K562 (cell line): Measurements from ENCODE around the gene LGI4. TPM values are rescaled to one million over a fixed set of nuclear protein-coding genes. Genes with fewer than 3 reads are reported as not detected.
A peak's percentile ranks its signal among the peaks of the same experiment; 100 is the strongest.

Experiments
- CREM ChIP-seq: IDR thresholded peaks from 2 replicates; pipeline ENCODE4 v1.6.1; 2014; ENCODE audit warnings: antibody characterized with exemption, low read depth
- EGR1 ChIP-seq: fragments of 450-650 bp; conservative IDR thresholded peaks from 2 replicates; pipeline ENCODE4 v1.6.1; 2017; ENCODE audit warnings: mild to moderate bottlenecking
- GABPA ChIP-seq: fragments of 200-800 bp; sonication (Bioruptor generic); conservative IDR thresholded peaks from 2 replicates; pipeline ENCODE4 v1.6.1; 2016; ENCODE audit warnings: low read depth, missing genetic modification characterization, missing compliant biosample characterization
- MAZ ChIP-seq, 2 experiments: fragments of 450-650 bp in 1 of 2; sonication (generic) in 1 of 2; formaldehyde crosslinking; IDR thresholded peaks in 1 of 2; conservative IDR thresholded peaks in 1 of 2; 2 replicates each; pipeline versions ENCODE4 v1.4.0 to v1.5.0; 2020; ENCODE audit warnings: mild to moderate bottlenecking in 1 of 2, missing genetic modification reagents in 1 of 2
- PHF8 ChIP-seq: fragments of 200-600 bp; sonication (generic); IDR thresholded peaks from 2 replicates; pipeline ENCODE4 v1.6.1; 2012; ENCODE audit warnings: mixed run types, mild to moderate bottlenecking, inconsistent platforms, low read length, moderate library complexity, borderline replicate concordance
- POLR2G ChIP-seq: fragments of 200-400 bp; formaldehyde crosslinking; IDR thresholded peaks from 2 replicates; pipeline ENCODE4 v1.6.1; 2017; ENCODE audit warnings: low read depth, mild to moderate bottlenecking, antibody characterized with exemption, low read length, moderate library complexity
- RBBP5 ChIP-seq: fragments of 200-600 bp; sonication (generic); IDR thresholded peaks from 2 replicates; pipeline ENCODE4 v1.6.1; 2012; ENCODE audit warnings: borderline replicate concordance, mild to moderate bottlenecking, low read length, control low read depth, inconsistent platforms; ENCODE audit not compliant: insufficient read depth, poor library complexity, severe bottlenecking
- RBFOX2 ChIP-seq: fragments of 200-400 bp; formaldehyde crosslinking; IDR thresholded peaks from 2 replicates; pipeline ENCODE4 v1.6.1; 2017; ENCODE audit warnings: low read depth, mild to moderate bottlenecking, low read length, moderate library complexity
- SIN3A ChIP-seq, 2 experiments: fragments of 150-350 bp in 1 of 2; IDR thresholded peaks; 2 replicates each; pipeline ENCODE4 v1.6.1; 2011 to 2016; ENCODE audit warnings: borderline replicate concordance in 2 of 2, low read depth in 2 of 2, low read length in 2 of 2, mild to moderate bottlenecking in 2 of 2, moderate library complexity in 2 of 2; ENCODE audit not compliant: control insufficient read depth in 1 of 2
- SP1 ChIP-seq: sonication (generic); formaldehyde crosslinking; IDR thresholded peaks from 2 replicates; pipeline ENCODE4 v1.8.1; 2022; ENCODE audit warnings: mild to moderate bottlenecking, missing genetic modification reagents
- ZNF23 ChIP-seq: fragments of 250-450 bp; sonication (Bioruptor Pico); IDR thresholded peaks from 2 replicates; pipeline ENCODE4 v1.4.0; 2020; ENCODE audit warnings: mild to moderate bottlenecking
- ZNF583 ChIP-seq: fragments of 250-450 bp; sonication (Bioruptor Pico); IDR thresholded peaks from 2 replicates; pipeline ENCODE4 v1.4.0; 2020
- ZNF707 ChIP-seq: fragments of 250-450 bp; sonication (Bioruptor Pico); conservative IDR thresholded peaks from 2 replicates; pipeline ENCODE4 v1.8.0; 2022; ENCODE audit warnings: inconsistent platforms, mild to moderate bottlenecking, moderate library complexity
- polyA plus RNA-seq, 8 experiments: library from polyadenylated mRNA; depleted of rRNA in 4 of 8; stranded (reverse) in 5 of 8; unstranded in 3 of 8; fragments of >200 nt; fragmentation: Nextera tagmentation in 2 of 8; fragmentation: Illumina TruSeq in 1 of 8; extraction: Ambion mirVana in 2 of 8; extraction: Trizol in 1 of 8; gene quantifications; 2 replicates each; pipeline versions ENCODE4 v1.2.1 to v1.2.3, GENCODE V29; 2011 to 2014; ENCODE audit warnings: inconsistent platforms in 1 of 8, missing spikeins in 1 of 8
- total RNA-seq, 7 experiments: library from RNA; depleted of rRNA in 6 of 7; stranded (reverse); fragments of >200 nt in 6 of 7; fragmentation: Illumina TruSeq in 2 of 7; extraction: Trizol in 2 of 7; gene quantifications; 2 replicates each; pipeline versions ENCODE4 v1.2.1 to v1.2.3, GENCODE V29; 2011 to 2021; ENCODE audit warnings: low replicate concordance in 1 of 7
- TF ChIP-seq, protein P1 (sequence below), 3 experiments: IDR thresholded peaks in 2 of 3; conservative IDR thresholded peaks in 1 of 3; 2 replicates each; pipeline ENCODE4 v1.5.1; 2011 to 2012; ENCODE audit warnings: low read length in 3 of 3, mild to moderate bottlenecking in 3 of 3, control low read depth in 2 of 3, improper control_type of control experiment in 1 of 3, inconsistent platforms in 1 of 3, low read depth in 1 of 3, mixed read lengths in 1 of 3, moderate library complexity in 1 of 3; ENCODE audit not compliant: insufficient read depth in 2 of 3
- TF ChIP-seq, protein P2 (sequence below): fragments of 450-650 bp; IDR thresholded peaks from 2 replicates; pipeline ENCODE4 v1.6.1; 2018; ENCODE audit not compliant: partially characterized antibody
- TF ChIP-seq, protein P3 (sequence below): sonication (generic); formaldehyde crosslinking; IDR thresholded peaks from 2 replicates; pipeline ENCODE4 v1.8.0; 2022; ENCODE audit warnings: mild to moderate bottlenecking, missing genetic modification reagents

The LGI4 gene
- total and polyA plus RNA-seq, 9 of the 15 experiments (the other 6 are each of a cell fraction or from before 2014, with no cell fraction given), result 0.14 to 0.30 (median 0.24) TPM; not detected in 4

DNA sequence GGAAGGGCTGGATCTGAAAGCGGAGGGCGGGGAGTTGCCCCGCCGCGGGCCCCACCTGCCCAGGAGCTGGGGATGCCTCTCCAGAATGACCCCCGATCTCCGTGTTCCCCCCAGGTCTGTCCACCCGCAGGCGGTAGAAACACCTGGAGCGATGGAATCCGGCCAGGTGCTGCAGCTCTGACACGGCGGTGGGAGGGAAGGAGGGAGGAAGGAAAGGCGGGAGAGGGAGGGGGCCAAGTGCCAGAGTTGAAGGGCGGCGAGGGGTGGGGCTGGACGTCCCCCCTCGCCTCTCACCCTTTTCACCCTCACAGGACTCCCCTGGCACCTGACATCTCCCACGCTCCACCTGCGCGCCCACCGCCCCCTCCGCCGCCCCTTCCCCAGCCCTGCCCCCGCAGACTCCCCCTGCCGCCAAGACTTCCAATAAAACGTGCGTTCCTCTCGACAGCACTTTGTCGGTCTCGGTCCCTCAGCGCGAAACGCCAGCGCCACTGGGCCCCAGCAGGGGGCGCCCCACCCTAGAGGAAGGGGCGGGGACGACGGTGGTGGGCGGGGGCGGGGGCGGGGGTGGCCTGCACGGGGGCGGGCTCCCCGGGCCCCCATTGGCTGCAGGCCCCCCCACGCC, 7.9 kb upstream of the LGI4 start (continued):
- TF ChIP-seq, protein P1, sequence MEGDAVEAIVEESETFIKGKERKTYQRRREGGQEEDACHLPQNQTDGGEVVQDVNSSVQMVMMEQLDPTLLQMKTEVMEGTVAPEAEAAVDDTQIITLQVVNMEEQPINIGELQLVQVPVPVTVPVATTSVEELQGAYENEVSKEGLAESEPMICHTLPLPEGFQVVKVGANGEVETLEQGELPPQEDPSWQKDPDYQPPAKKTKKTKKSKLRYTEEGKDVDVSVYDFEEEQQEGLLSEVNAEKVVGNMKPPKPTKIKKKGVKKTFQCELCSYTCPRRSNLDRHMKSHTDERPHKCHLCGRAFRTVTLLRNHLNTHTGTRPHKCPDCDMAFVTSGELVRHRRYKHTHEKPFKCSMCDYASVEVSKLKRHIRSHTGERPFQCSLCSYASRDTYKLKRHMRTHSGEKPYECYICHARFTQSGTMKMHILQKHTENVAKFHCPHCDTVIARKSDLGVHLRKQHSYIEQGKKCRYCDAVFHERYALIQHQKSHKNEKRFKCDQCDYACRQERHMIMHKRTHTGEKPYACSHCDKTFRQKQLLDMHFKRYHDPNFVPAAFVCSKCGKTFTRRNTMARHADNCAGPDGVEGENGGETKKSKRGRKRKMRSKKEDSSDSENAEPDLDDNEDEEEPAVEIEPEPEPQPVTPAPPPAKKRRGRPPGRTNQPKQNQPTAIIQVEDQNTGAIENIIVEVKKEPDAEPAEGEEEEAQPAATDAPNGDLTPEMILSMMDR (IDR thresholded peaks at IDR 0.05 in 2 of 3, conservative IDR thresholded peaks at IDR 0.05 in 1 of 3; ENCODE audit: insufficient read depth in 2 of 3, low read depth in 1 of 3, low read length in 3 of 3), result peak in 2 of 3 experiments; percentile 58 to 78; a peak in 4 of 6 replicates
- TF ChIP-seq ZNF583 (CRISPR knock-in tag) (no peak), GABPA (tag) (0 out of 2 replicates have a peak, but pooled peaks have one; percentile 10), RBBP5 (peak; percentile 39), CREM (0 out of 2 replicates have a peak, but pooled peaks have one; percentile 23), ZNF23 (CRISPR knock-in tag) (no peak), MAZ (CRISPR knock-in tag; conservative IDR thresholded peaks at IDR 0.05 in 1 of 2, IDR thresholded peaks at IDR 0.05 in 1 of 2) (peak in 1 of 2 experiments; percentile 65; a peak in 1 of 4 replicates), SIN3A (IDR thresholded peaks at IDR 0.05; ENCODE audit: borderline replicate concordance in 2 of 2, control insufficient read depth in 1 of 2, low read depth in 2 of 2, low read length in 2 of 2) (peak in 1 of 2 experiments; percentile 54; a peak in 1 of 4 replicates), RBFOX2 (0 out of 2 replicates have a peak, but pooled peaks have one; percentile 3), SP1 (CRISPR knock-in tag) (peak; percentile 58; the same call in 1 of the 2 replicates), POLR2G (0 out of 2 replicates have a peak, but pooled peaks have one; percentile 48), PHF8 (peak; percentile 9; the same call in 1 of the 2 replicates), ZNF707 (CRISPR knock-in tag) (no peak), EGR1 (peak; percentile 44; the same call in 1 of the 2 replicates)
- TF ChIP-seq, protein P2, sequence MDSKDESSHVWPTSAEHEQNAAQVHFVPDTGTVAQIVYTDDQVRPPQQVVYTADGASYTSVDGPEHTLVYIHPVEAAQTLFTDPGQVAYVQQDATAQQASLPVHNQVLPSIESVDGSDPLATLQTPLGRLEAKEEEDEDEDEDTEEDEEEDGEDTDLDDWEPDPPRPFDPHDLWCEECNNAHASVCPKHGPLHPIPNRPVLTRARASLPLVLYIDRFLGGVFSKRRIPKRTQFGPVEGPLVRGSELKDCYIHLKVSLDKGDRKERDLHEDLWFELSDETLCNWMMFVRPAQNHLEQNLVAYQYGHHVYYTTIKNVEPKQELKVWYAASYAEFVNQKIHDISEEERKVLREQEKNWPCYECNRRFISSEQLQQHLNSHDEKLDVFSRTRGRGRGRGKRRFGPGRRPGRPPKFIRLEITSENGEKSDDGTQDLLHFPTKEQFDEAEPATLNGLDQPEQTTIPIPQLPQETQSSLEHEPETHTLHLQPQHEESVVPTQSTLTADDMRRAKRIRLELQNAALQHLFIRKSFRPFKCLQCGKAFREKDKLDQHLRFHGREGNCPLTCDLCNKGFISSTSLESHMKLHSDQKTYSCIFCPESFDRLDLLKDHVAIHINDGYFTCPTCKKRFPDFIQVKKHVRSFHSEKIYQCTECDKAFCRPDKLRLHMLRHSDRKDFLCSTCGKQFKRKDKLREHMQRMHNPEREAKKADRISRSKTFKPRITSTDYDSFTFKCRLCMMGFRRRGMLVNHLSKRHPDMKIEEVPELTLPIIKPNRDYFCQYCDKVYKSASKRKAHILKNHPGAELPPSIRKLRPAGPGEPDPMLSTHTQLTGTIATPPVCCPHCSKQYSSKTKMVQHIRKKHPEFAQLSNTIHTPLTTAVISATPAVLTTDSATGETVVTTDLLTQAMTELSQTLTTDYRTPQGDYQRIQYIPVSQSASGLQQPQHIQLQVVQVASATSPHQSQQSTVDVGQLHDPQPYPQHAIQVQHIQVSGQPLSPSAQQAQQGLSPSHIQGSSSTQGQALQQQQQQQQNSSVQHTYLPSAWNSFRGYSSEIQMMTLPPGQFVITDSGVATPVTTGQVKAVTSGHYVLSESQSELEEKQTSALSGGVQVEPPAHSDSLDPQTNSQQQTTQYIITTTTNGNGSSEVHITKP, result peak; percentile 85
- TF ChIP-seq, protein P3, sequence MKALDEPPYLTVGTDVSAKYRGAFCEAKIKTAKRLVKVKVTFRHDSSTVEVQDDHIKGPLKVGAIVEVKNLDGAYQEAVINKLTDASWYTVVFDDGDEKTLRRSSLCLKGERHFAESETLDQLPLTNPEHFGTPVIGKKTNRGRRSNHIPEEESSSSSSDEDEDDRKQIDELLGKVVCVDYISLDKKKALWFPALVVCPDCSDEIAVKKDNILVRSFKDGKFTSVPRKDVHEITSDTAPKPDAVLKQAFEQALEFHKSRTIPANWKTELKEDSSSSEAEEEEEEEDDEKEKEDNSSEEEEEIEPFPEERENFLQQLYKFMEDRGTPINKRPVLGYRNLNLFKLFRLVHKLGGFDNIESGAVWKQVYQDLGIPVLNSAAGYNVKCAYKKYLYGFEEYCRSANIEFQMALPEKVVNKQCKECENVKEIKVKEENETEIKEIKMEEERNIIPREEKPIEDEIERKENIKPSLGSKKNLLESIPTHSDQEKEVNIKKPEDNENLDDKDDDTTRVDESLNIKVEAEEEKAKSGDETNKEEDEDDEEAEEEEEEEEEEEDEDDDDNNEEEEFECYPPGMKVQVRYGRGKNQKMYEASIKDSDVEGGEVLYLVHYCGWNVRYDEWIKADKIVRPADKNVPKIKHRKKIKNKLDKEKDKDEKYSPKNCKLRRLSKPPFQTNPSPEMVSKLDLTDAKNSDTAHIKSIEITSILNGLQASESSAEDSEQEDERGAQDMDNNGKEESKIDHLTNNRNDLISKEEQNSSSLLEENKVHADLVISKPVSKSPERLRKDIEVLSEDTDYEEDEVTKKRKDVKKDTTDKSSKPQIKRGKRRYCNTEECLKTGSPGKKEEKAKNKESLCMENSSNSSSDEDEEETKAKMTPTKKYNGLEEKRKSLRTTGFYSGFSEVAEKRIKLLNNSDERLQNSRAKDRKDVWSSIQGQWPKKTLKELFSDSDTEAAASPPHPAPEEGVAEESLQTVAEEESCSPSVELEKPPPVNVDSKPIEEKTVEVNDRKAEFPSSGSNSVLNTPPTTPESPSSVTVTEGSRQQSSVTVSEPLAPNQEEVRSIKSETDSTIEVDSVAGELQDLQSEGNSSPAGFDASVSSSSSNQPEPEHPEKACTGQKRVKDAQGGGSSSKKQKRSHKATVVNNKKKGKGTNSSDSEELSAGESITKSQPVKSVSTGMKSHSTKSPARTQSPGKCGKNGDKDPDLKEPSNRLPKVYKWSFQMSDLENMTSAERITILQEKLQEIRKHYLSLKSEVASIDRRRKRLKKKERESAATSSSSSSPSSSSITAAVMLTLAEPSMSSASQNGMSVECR (CRISPR knock-in tag), result 0 out of 2 replicates have a peak, but pooled peaks have one; percentile 32
